CD8-positive, alpha-beta memory T cell (primary cell): ENCODE results near the gene MSH3. TPM values are rescaled to one million over a fixed set of nuclear protein-coding genes. Genes with fewer than 3 reads are reported as not detected.
"Not testable (repeated sequence)": the region's sequence is repeated elsewhere in the genome, so short reads cannot be mapped to it uniquely, and the experiment has no call there.

Experiments
- CTCF ChIA-PET: fragments of 350-600 bp; sonication (Branson Sonifier 250); formaldehyde crosslinking; loops from one replicate; lab custom pipeline; 2021; ENCODE audit warnings: antibody characterized with exemption; lab: Charles Lee
- POLR2A ChIA-PET: fragments of 350-600 bp; sonication (Branson Sonifier 250); formaldehyde crosslinking; loops from one replicate; lab custom pipeline; 2021; ENCODE audit warnings: antibody characterized with exemption; lab: Charles Lee
- DNase-seq, 5 donors: peaks; one replicate each; pipeline versions ENCODE4 v3.0.0 to v3.0.0-alpha.2; 2020 to 2022; ENCODE audit warnings: mixed read lengths in 1 of 5
- H3K27ac ChIP-seq: one replicate; pipeline ENCODE4 v1.7.0; 2013; ENCODE audit warnings: low read depth, mild to moderate bottlenecking, low read length, moderate library complexity
- H3K27me3 ChIP-seq: 2 replicates; pipeline ENCODE4 v1.7.0; 2013; ENCODE audit warnings: low read length, mild to moderate bottlenecking; ENCODE audit not compliant: insufficient read depth, poor library complexity, severe bottlenecking
- H3K36me3 ChIP-seq: 2 replicates; pipeline ENCODE4 v1.7.0; 2013; ENCODE audit warnings: mild to moderate bottlenecking, low read length, moderate library complexity; ENCODE audit not compliant: insufficient read depth
- H3K4me1 ChIP-seq: 2 replicates; pipeline ENCODE4 v1.7.0; 2013; ENCODE audit warnings: mild to moderate bottlenecking, low read length, moderate library complexity; ENCODE audit not compliant: insufficient read depth
- H3K4me3 ChIP-seq: 2 replicates; pipeline ENCODE4 v1.7.0; 2013; ENCODE audit warnings: mild to moderate bottlenecking, low read length
- H3K9me3 ChIP-seq: 2 replicates; pipeline ENCODE4 v1.7.0; 2013; ENCODE audit warnings: mild to moderate bottlenecking, low read length
- H3K27ac Mint-ChIP-seq, 8 donors: one replicate each; pipeline ENCODE4 v1.8.0; 2020 to 2021; ENCODE audit warnings: mixed read lengths in 8 of 8, mild to moderate bottlenecking in 6 of 8, inconsistent platforms in 3 of 8, moderate library complexity in 3 of 8
- H3K27me3 Mint-ChIP-seq, 2 donors: one replicate each; pipeline ENCODE4 v1.8.0; 2020 to 2021; ENCODE audit warnings: mixed read lengths in 2 of 2, mild to moderate bottlenecking in 1 of 2, moderate library complexity in 1 of 2
- H3K36me3 Mint-ChIP-seq, 3 donors: one replicate each; pipeline ENCODE4 v1.8.0; 2020 to 2021; ENCODE audit warnings: mixed read lengths in 3 of 3, inconsistent platforms in 1 of 3, mild to moderate bottlenecking in 1 of 3
- H3K4me1 Mint-ChIP-seq, 3 donors: one replicate each; pipeline ENCODE4 v1.8.0; 2020 to 2021; ENCODE audit warnings: mixed read lengths in 3 of 3, inconsistent platforms in 1 of 3, mild to moderate bottlenecking in 1 of 3
- H3K4me3 Mint-ChIP-seq, 7 donors: one replicate each; pipeline ENCODE4 v1.8.0; 2020 to 2021; ENCODE audit warnings: mixed read lengths in 7 of 7, mild to moderate bottlenecking in 6 of 7, moderate library complexity in 4 of 7, inconsistent platforms in 2 of 7
- H3K9me3 Mint-ChIP-seq, 5 donors: one replicate each; pipeline ENCODE4 v1.8.0; 2020 to 2022; ENCODE audit warnings: mixed read lengths in 5 of 5, mild to moderate bottlenecking in 3 of 5, moderate library complexity in 2 of 5, inconsistent platforms in 1 of 5
- polyA plus RNA-seq: library from polyadenylated mRNA; unstranded; fragments of 300-500 nt; fragmentation: Illumina TruSeq; gene quantifications from one replicate; pipeline ENCODE4 v1.2.3, GENCODE V29; 2021
- total RNA-seq, 2 experiments: library from RNA; stranded (reverse); gene quantifications; one replicate each; pipeline ENCODE4 v1.2.3, GENCODE V29; 2021

MSH3 gene
- total and polyA plus RNA-seq, 3 experiments from 2014 or later, result 13.1 to 19.8 (median 19.2) TPM

- H3K27me3 Mint-ChIP-seq, result no peaks in the 10 kb centered on the region
- H3K36me3 Mint-ChIP-seq, result peaks cover 16 to 44% (median 25%) of the 10 kb centered on the region in 3 donors
- H3K4me3 Mint-ChIP-seq, result peak overlapping the region in 4 of 7 donors; percentile 2 to 26 (median 4)
- POLR2A ChIA-PET, result no interaction called here
- no peaks in the 10 kb centered on the region for H3K9me3 Mint-ChIP-seq
- Histone ChIP-seq H3K9me3 (no peaks in the 10 kb centered on the region), H3K4me3 (no peak overlapping the region), H3K36me3 (no peaks in the 10 kb centered on the region), H3K27me3 (no peaks in the 10 kb centered on the region), H3K27ac (no peak overlapping the region), H3K4me1 (no peaks in the 10 kb centered on the region)
- peak in 3 of 5 donors; percentile 10 to 46 (median 40) for DNase-seq
- peaks cover 12 to 20% (median 13%) of the 10 kb centered on the region in 3 donors for H3K4me1 Mint-ChIP-seq
- CTCF ChIA-PET, result interaction anchor here (1.9 kb wide), 1 partner anchor 13 kb away, joined by 6 read pairs; no protein-coding TSS in a partner anchor
- peak overlapping the region in 6 of 8 donors; percentile 0 to 77 (median 30) for H3K27ac Mint-ChIP-seq
These were observed 123.2 kb downstream of the MSH3 start for GRCh38 chr5:80777347-80778287.

- no peaks in the 10 kb centered on the region for H3K36me3 ChIP-seq
- H3K9me3 ChIP-seq, result no peaks in the 10 kb centered on the region
- no peak overlapping the region for H3K27ac ChIP-seq
- Mint-ChIP-seq H3K4me1 (peaks cover 12 to 13% (median 13%) of the 10 kb centered on the region in 3 donors), H3K36me3 (peaks cover 17 to 46% (median 23%) of the 10 kb centered on the region in 3 donors), H3K27me3 (no peaks in the 10 kb centered on the region), H3K4me3 (no peak overlapping the region), H3K27ac (no peak overlapping the region), H3K9me3 (no peaks in the 10 kb centered on the region)
- H3K27me3 ChIP-seq, result no peaks in the 10 kb centered on the region
- POLR2A ChIA-PET, result no interaction called here
- CTCF ChIA-PET, result no interaction called here
- H3K4me1 ChIP-seq, result no peaks in the 10 kb centered on the region
- DNase-seq, result no peak
- no peak overlapping the region for H3K4me3 ChIP-seq
These were observed 125.6 kb downstream of the MSH3 start for GRCh38 chr5:80780024-80780423.

DNA sequence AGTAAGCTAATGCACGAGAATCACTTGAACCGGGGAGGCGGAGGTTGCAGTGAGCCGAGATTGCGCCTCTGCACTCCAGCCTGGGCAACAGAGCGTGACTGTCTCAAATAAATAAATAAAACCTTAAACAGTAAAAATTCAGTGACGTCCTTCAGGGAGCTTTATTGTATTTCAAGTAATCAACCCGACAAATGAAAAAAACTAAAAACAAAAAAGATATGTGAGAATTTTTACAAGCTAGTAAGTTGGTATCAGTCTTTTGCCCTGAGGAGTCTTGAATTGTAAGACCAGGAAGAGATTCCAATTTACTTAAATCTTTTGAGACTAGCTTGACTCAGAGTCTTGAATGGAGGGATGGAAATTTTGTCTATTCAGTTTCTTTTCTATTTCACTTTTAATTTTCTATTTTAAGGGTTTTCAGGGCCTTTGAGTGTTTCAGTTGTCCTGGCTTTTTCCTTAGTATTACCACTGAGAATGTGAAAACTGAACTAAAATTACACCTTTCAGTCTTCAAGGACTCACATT, 126.4 kb downstream of the MSH3 start:
- Histone ChIP-seq H3K36me3 (no peaks in the 10 kb centered on the region), H3K4me1 (no peaks in the 10 kb centered on the region), H3K9me3 (no peaks in the 10 kb centered on the region), H3K27me3 (no peaks in the 10 kb centered on the region), H3K27ac (no peak overlapping the region), H3K4me3 (no peak overlapping the region)
- POLR2A ChIA-PET, result no interaction called here
- CTCF ChIA-PET, result no interaction called here
- no peak overlapping the region for H3K27ac Mint-ChIP-seq
- peaks cover 17 to 48% (median 25%) of the 10 kb centered on the region in 3 donors for H3K36me3 Mint-ChIP-seq
- no peak for DNase-seq
- no peak overlapping the region for H3K4me3 Mint-ChIP-seq
- peaks cover 12 to 13% (median 13%) of the 10 kb centered on the region in 3 donors for H3K4me1 Mint-ChIP-seq
- H3K9me3 Mint-ChIP-seq, result no peaks in the 10 kb centered on the region
- no peaks in the 10 kb centered on the region for H3K27me3 Mint-ChIP-seq

DNA sequence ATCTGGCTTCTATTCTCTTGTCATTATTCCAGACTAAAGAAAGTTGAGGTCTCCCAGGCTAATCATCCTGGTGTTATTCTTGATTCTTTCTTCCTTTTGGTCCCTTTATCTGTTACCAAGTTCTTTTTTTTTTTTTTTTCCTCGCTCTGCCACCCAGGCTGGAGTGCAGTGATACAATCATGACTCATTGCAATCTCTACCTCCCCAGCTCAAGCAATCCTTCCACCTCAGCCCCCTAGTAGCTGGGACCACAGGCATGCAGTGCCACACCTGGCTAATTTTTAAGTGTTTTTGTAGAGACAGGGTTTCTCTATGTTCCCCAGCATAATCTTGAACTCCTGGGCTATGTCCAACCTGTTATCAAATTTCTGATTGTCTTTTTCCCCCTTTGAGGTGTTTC, 126.9 kb downstream of the MSH3 start:
- ChIA-PET CTCF (no interaction called here), POLR2A (no interaction called here)
- Mint-ChIP-seq H3K4me1 (peaks cover 12 to 13% (median 13%) of the 10 kb centered on the region in 3 donors), H3K4me3 (no peak overlapping the region), H3K9me3 (no peaks in the 10 kb centered on the region), H3K27ac (peak overlapping the region in 2 of 8 donors; percentile 9 to 64), H3K36me3 (peaks cover 17 to 48% (median 25%) of the 10 kb centered on the region in 3 donors), H3K27me3 (no peaks in the 10 kb centered on the region)
- no peak for DNase-seq
- no peaks in the 10 kb centered on the region for H3K9me3 ChIP-seq
- no peak overlapping the region for H3K4me3 ChIP-seq
- H3K27me3 ChIP-seq, result no peaks in the 10 kb centered on the region
- no peaks in the 10 kb centered on the region for H3K36me3 ChIP-seq
- no peak overlapping the region for H3K27ac ChIP-seq
- no peaks in the 10 kb centered on the region for H3K4me1 ChIP-seq

- H3K27ac Mint-ChIP-seq, result no peak overlapping the region
These were observed 128.2 kb downstream of the MSH3 start for GRCh38 chr5:80782626-80783025.

DNA sequence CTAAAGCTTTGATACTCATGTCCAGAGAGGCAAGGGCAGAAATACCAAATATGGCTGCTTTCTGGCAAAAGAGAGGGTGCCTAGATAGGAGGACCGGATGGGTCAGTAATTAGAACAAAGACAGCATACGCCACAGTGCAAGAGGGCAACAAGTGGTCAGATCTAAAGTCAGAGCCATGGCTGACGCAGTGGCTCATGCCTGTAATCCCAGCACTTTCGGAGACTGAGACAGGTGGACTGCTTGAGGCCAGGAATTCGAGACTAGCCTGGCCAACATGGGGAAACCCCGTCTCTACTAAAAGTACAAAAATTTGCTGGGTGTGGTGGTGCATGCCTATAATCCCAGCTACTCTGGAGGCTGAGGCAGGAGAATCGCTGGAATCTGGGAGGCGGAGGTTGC, 129.3 kb downstream of the MSH3 start:
- H3K4me3 ChIP-seq, POLR2A ChIA-PET, H3K27me3 Mint-ChIP-seq, CTCF ChIA-PET, H3K4me1 Mint-ChIP-seq, H3K36me3 ChIP-seq, H3K27ac ChIP-seq, H3K9me3 Mint-ChIP-seq, DNase-seq, H3K9me3 ChIP-seq, H3K4me1 ChIP-seq, H3K27me3 ChIP-seq, H3K4me3 Mint-ChIP-seq: not testable (repeated sequence)
- Mint-ChIP-seq H3K36me3 (peaks cover 14 to 42% (median 25%) of the 10 kb centered on the region in 3 donors), H3K27ac (peak overlapping the region in 1 of 8 donors; percentile 22)

More at GRCh38 chr5:80782626-80783025, 128.2 kb downstream of the MSH3 start:
- Histone ChIP-seq H3K4me1 (no peaks in the 10 kb centered on the region), H3K4me3 (no peak overlapping the region), H3K27ac (no peak overlapping the region), H3K9me3 (no peaks in the 10 kb centered on the region), H3K36me3 (no peaks in the 10 kb centered on the region), H3K27me3 (no peaks in the 10 kb centered on the region)
- Mint-ChIP-seq H3K9me3 (no peaks in the 10 kb centered on the region), H3K4me1 (peaks cover 6 to 7% (median 7%) of the 10 kb centered on the region in 3 donors), H3K27me3 (no peaks in the 10 kb centered on the region), H3K36me3 (peaks cover 17 to 44% (median 25%) of the 10 kb centered on the region in 3 donors), H3K4me3 (no peak overlapping the region)
- POLR2A ChIA-PET, result no interaction called here
- CTCF ChIA-PET, result no interaction called here
- no peak for DNase-seq

DNA sequence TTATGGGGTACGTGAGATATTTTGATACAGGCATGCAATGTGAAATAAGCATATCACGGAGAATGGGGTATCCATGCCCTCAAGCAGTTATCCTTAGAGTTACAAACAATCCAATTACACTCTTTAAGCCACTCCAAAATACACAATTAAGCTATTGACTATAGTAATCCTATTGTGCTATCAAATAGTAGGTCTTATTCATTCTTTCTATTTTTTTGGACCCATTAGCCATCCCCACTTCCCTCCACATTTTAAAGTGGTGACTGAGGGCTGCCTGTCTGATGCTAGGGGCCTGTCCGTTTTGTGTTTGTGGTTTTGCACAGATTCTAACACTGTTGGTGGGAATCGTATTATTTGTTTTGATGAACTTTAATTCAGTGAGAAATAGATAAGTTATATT, 130.0 kb downstream of the MSH3 start:
- no peak overlapping the region for H3K4me3 ChIP-seq
- ChIA-PET POLR2A (no interaction called here), CTCF (no interaction called here)
- Mint-ChIP-seq H3K4me1 (no peaks in the 10 kb centered on the region), H3K36me3 (peaks cover 13 to 43% (median 25%) of the 10 kb centered on the region in 3 donors), H3K4me3 (no peak overlapping the region), H3K27ac (peak overlapping the region in 1 of 8 donors; percentile 60), H3K9me3 (no peaks in the 10 kb centered on the region), H3K27me3 (no peaks in the 10 kb centered on the region)
- H3K9me3 ChIP-seq, result no peaks in the 10 kb centered on the region
- DNase-seq, result no peak
- H3K27me3 ChIP-seq, result no peaks in the 10 kb centered on the region
- H3K27ac ChIP-seq, result no peak overlapping the region
- no peaks in the 10 kb centered on the region for H3K4me1 ChIP-seq
- no peaks in the 10 kb centered on the region for H3K36me3 ChIP-seq
